DMS53 treated with DMSO at 0.1 percent for 48 hours (cell line): Measurements from ENCODE around the gene ZNF705A.
"Not testable (repeated sequence)": the region's sequence is repeated elsewhere in the genome, so short reads cannot be mapped to it uniquely, and the experiment has no call there.

Source experiments
- DNase-seq: peaks from one replicate; lab custom pipeline; 2025; ENCODE audit not compliant: unreplicated experiment; lab: John Stamatoyannopoulos, UW

The ZNF705A gene

GRCh38 chr12:8156845-8157244 is at the start of gene ZNF705A:
TSS of gene ZNF705A (plus strand) at chr12:8157015. CDS start at chr12:8172626, 15,611 bp downstream.
- no peak for DNase-seq

- DNase-seq, result peak; percentile 83
These were observed 47.9 kb upstream of the ZNF705A start for GRCh38 chr12:8108808-8109398.

GRCh38 chr12:8113117-8113516 is 43.7 kb upstream of the ZNF705A start:
- DNase-seq, result not testable (repeated sequence)

- no peak for DNase-seq
These were observed 36.6 kb upstream of the ZNF705A start for GRCh38 chr12:8120072-8120713.

- DNase-seq, result no peak
These were observed 33.5 kb upstream of the ZNF705A start, which contains the start of gene CLEC4A for GRCh38 chr12:8123124-8123912. TSS of gene CLEC4A (plus strand) at chr12:8123617. CDS start at chr12:8123879, 262 bp downstream.

GRCh38 chr12:8127138-8127537 is 29.7 kb upstream of the ZNF705A start:
- DNase-seq, result no peak

GRCh38 chr12:8133636-8134397 is 23.0 kb upstream of the ZNF705A start:
- not testable (repeated sequence) for DNase-seq

GRCh38 chr12:8134398-8134930 is 22.4 kb upstream of the ZNF705A start:
- not testable (repeated sequence) for DNase-seq

GRCh38 chr12:8141647-8142046 is 15.2 kb upstream of the ZNF705A start:
- DNase-seq, result not testable (repeated sequence)

GRCh38 chr12:8143261-8143660 is 13.6 kb upstream of the ZNF705A start:
- DNase-seq, result no peak

GRCh38 chr12:8145754-8146441 is 10.9 kb upstream of the ZNF705A start:
- DNase-seq, result no peak

GRCh38 chr12:8146442-8146771 is 10.4 kb upstream of the ZNF705A start:
- DNase-seq, result no peak

- no peak for DNase-seq
These were observed 2.3 kb upstream of the ZNF705A start for GRCh38 chr12:8154526-8154925.

GRCh38 chr12:8156416-8156815 is 399 bp upstream of the ZNF705A start:
- DNase-seq, result no peak

GRCh38 chr12:8157484-8158198 is 826 bp downstream of the ZNF705A start:
- DNase-seq, result no peak

- not testable (repeated sequence) for DNase-seq
These were observed 16.1 kb downstream of the ZNF705A start for GRCh38 chr12:8172911-8173310.

- DNase-seq, result peak; percentile 46
These were observed 23.3 kb downstream of the ZNF705A start for GRCh38 chr12:8179989-8180585.

- not testable (repeated sequence) for DNase-seq
These were observed 24.5 kb downstream of the ZNF705A start for GRCh38 chr12:8181271-8181670.

- DNase-seq, result not testable (repeated sequence)
These were observed 26.1 kb downstream of the ZNF705A start for GRCh38 chr12:8182923-8183322.
